ENCODE measurements around the gene PDGFRA.
A peak's percentile ranks its signal among the peaks of the same experiment; 100 is the strongest.
"Not testable (repeated sequence)": the region's sequence is repeated elsewhere in the genome, so short reads cannot be mapped to it uniquely, and the experiment has no call there.

Gene PDGFRA

DNA sequence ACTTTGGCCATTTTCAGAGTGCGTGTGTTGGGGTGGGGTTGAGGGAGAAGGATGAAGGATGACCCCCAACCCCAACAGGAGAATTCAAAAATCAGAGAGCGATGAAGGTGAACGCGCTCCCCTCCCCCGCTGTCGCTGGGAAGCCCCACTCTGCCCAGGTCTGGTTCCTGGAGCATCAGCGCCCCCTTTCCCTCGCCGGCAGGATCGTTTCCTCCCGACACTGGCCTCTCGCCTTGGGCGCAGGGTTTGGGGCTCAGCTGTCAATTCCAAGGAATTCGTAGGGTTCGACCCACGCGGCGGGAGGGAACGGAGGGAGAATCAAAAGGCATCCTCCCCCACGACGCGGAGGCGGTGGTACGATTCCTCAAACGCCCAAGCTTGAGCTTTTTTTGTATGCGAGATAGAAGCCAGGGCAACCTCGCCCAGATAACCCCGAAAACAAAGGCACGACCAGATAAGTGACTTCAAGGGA is 1.0 kb upstream of the PDGFRA start:
- no peak for DNase-seq

DNA sequence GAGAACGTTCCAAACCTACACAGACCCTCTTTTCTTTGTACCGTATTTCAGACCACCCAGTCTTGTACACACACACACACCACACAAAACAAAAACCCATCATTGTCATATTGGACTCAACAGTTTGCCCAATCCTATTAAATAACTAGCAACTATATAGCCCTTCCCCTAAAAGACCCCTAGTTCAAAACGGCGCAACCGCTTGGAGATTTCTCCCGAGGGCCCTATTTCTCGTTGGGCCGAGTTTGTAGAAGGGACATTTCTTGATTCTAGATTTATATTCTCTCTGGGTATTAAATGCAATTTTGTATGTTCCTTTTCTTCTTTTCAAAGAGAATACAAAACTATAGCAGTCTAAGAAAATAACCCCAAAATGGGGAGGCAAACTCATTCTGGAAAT is 547 bp upstream of the PDGFRA start:
- no peak for DNase-seq

DNA sequence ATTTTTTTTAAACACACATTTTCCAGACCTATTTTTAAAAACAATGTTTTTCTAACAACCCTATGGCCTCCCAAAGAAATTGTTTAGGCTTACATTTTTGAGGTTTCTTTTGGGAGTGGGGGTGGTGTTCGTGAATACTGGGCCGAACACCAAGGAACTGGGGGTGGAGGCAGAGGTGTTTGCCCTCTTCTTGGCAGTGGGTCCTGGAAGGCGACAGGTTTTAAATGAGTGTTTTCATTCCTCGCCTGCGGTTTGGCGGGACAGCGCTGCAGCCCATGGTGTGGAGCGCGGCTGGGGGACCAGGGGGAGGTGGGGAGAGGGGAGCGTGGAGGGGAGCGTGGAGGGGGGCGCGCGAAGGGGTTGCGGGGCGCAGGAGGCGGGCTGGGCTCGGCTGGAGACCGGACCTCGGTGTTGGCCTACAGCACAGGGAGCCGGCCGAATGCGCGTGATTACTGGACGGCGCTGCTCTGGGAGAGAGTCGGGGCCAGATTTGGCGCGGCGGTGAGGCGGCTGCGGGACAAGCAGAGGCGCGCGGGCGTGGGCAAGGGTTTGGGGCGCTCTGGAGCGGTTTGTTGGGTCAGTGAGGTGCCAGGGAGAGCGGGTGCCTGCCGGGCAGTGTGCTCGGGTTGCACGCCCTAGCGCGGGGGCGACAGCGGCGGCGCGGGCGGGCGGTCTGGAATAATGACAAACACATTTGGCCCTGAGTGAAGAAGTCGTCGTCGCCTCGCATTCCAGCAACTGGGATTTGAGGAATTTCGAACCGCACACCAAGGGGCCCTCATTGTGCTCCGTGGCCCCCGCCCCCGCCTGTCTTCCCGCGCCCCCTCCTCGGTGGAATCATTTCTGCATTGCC is 764 bp downstream of the PDGFRA start:
- no peak for DNase-seq

DNA sequence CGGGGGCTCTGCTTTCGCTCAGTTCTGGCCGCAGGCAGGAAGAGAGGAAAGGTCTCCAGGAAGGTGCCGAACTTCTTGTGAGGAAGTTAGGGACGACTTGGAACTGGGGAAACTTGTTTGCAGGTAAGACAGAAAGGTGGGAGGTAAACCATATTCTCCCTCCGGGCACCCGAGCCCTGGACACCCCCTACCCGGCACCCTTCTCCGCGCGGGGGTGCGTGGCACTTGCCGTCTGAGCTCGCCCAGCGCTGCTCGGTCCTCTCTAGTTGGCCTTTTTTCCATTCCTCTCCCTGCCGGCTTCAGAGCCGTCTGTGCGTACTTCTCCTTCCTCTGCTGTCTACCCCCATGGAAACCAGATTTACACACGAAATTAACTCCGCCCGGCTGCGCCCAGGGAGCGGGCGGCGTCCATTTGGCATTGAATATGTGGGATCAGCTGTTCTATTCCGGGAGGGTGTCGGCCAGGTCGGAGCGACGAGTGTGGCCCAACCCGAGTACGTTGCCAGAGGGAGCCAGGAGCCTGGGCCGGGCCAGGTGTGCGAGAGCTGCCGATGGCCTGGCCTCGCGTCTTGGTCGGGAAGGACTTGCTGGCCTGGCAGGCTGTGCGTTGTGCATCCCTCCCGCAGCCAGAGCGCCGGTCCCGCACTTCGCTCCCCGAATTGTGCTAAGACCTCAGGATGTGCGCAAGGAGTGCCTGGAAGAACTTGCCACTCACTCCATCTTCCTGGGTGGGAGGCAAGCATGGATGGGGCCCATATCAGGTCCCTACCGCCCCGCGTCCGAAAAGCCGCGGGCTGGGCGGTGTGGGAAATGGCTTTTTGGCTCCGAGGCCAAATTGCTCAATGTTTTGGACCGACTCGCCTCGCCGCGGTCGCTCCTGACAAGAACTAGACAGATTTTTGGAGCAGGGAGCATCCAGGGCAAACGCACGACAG is 1.7 kb downstream of the PDGFRA start:
- no peak for DNase-seq

DNA sequence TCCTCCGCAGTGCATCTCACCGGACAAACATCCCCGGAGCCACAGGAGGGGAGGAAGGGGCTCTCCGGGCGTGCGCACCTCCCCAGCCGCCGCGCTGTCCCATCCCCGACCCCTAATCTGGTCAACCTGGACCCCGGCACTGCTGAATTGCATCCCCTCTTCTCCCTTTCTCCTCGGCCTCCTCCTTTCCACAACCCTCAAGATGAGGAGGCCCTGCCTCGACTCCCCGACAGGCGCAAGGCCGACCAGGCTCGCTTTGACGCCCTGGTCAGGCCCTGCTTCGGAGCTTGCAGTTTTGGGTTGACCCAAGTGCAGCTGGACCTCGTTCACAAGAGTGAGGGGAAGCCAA is 2.3 kb downstream of the PDGFRA start:
- DNase-seq: no peak

DNA sequence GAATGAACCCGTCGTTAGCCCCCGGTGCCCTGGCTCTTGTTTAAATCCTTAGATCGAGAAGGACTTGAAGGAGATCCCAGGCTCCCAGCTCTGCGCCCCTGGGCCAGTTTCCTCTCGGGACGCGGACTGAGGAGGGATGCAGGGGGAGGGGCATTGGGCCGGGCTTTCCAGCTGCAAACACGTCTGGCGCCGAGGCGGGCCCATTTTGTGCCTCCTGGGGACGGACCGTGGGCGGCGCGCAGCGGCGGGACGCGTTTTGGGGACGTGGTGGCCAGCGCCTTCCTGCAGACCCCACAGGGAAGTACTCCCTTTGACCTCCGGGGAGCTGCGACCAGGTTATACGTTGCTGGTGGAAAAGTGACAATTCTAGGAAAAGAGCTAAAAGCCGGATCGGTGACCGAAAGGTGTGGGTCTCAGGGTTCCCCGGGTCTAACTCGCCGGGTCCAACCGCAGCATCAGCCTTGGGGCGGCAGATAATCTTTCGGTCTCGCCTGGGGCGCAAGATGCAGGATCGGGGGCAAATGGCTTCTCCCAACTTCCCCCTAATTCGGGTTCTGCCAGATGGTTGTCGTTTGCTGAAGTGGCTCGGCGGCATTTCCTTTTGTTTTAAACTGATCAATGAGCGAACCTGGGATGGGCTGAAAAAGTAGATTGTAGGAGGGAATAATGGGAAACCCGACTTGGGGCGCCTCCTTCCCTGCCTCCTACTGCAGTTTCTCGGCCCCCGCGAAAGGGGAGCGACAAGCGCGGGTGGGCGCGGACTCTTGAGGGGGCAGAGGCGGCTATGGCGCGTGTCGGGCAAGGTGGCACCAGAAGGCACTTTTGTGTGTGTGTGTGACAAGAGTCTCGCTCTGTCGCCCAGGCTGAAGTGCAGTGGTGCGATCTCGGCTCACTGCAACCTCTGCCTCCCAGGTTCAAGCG is 2.9 kb downstream of the PDGFRA start:
- no peak for DNase-seq

DNA sequence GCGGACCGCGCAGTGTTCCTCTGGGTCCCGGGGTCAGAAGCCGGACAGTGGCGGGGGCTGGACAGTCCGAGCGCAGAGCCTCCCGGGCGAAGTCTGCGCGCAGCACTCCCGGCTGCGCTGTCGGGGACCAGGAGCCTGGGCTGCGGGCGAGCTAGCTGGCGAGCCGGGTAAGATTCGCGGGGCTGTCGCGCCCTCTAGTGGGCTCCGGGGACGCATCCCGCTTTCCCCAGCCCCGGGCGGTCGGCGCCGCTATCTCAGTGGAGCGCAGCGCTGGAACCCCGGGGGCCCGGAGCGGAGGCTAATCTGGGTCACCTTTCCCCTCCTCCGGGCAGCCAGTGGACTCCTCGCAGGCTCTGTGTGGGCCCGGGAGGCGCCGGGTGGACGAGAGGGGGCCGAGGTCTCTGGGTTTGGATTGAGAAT is 4.2 kb downstream of the PDGFRA start:
- peak; percentile 56 for DNase-seq

DNA sequence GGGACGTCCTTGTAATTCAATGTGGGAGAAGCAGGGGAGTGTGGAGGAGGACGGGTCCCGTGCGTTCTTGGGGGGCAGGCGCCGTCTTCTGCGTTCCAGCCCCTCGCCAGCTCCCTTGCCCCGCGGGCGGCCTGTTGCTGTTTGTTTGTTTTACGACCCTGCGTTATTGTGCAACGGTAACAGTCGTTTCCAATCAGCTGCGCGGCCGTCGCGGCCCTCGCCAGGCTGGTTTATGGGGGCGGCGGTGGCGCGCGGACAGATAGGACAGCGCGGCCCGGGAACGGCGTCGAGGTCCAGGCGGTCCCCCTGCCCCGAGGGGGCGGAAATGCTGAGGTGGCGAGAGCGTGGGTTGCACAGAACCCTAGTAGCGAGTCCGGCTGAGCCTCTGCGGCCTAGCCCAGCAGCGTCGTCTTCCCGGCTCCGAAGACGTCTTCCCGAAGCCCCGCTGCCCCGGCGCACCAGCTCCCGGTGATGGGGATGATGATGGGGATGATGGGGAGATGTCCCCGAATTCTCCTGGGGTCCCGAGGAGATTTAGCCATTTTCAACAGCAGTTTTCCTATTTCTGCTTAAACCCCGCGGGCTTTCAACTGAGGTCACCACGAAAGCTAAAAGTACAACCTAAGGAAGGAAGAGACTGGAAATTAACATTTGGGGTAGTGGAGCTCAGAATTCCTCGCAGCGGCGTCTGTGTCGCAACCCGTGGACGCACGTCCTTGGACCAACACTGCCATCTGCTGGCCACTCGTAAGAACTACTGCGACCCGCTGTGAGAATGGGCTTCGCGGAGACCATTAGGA is 4.8 kb downstream of the PDGFRA start:
- peak; percentile 69 for DNase-seq

DNA sequence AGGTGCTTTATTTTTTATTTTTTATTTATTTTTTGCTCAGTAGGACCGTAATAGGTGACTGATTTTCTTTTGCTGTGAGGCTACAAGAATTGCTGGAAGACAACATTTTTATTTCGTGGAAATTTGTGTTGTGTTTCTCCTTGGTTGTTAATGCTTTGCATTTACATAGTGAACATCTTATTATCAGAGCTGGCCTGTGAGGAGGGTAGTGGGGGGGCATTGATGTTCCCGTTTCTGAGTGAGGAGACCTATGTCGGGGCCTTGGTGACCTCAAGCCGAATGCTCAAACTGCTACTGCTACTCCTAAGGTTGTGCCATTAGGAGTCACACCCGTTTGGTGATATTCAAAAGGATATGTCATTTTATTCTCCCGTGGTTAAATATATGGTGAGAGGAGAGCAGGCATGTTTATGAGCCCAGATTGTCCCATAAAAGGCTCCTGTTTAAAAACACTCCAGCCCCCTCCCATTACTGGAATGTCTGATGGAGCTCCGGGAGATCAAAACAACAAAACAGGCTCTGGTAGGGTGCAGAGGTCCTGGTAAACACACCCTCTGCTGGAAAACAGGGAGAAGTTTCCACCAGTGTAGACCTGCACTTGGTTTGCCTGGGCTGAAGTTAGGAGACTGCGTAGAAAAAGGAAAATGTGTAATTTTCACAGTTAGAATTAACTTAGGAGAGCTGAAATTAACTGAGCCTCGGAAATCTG is 5.6 kb downstream of the PDGFRA start:
- no peak for DNase-seq

DNA sequence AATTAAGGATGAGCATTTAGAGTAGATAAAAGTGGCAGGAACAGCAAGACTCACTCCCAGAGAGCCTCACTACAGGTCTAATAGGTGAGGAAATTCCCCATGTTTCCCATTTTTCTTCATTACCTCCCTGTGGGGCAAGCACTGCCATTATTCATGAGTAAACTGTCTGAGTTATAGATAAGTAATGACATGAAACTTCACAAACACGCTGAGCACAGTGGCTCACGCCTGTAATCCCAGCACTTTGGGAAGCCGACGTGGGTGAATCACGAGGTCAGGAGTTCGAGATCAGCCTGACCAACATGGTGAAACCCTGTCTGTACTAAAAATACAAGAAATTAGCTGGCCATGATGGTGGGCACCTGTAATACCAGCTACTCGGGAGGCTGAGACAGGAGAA is 7.2 kb downstream of the PDGFRA start:
- DNase-seq: not testable (repeated sequence)

DNA sequence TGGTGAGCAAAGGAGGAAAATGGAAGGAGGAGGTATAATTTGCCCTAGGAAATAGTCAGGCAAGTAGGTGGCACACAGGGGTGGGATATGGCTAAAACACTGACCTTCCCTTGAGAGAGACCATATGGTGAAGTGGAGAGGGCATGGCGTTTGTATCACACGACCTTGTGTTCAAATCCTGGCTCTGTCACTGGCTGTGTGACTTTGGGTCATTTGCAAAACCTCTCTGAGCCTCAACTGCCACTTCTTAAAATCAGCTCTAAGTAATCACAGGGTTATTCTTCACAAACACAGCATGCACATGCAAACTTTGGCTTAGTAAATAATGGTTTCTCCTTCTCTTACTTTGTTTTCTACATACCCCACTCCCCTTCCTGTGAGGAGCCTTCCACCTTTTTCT is 8.7 kb downstream of the PDGFRA start:
- DNase-seq: no peak

DNA sequence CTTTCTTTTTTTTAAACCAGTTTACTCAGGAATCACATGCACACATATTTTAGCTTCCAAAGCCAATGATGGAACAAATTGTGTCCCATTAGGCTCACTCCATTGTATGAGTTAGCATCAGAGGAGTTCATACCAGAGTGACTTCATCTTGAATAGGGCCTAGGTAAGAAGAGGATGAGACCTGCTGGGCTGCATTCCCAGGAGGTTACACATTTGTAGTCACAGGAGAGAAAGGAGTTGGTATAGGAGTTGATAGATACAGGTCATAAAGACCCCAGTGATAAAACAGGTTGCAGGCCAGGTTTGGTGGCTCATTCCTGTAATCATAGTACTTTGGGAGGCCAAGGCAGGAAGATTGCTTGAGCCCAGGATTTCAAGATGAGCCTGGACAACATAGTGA is 9.3 kb downstream of the PDGFRA start:
- DNase-seq: no peak

DNA sequence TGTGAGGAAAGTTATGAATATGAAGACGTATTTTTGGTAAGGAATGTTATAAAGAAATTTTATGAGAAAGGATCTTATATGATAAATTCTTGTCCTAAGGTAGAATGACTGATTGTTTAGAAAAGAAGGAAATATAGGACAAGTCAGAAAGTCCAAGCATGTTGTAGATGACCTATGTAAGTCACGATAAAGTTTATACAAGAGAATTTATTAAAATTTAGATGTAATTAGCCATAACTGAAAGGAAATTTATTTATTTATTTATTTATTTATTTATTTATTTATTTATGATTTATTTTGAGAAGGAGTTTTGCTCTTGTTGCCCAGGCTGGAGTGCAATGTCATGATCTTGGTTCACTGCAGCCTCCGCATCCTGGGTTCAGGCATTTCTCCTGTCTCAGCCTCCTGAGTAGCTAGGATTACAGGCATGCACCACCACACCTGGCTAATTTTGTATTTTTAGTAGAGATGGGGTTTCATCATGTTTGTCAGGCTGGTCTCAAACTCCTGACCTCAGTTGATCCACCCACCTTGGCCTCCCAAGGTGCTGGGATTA is 12.3 kb downstream of the PDGFRA start:
- DNase-seq: not testable (repeated sequence)

DNA sequence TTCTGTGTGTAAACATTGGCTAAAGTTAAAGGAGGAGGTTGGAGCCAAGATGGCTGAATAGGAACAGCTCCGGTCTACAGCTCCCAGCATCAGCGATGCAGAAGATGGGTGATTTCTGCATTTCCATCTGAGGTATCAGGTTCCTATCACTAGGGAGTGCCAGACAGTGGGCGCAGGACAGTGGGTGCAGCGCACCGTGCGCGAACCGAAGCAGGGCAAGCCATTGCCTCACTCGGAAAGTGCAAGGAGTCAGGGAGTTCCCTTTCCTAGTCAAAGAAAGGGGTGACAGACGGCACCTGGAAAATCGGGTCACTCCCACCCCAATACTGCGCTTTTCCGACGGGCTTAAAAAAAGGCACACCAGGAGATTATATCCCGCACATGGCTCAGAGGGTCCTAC is 14.4 kb downstream of the PDGFRA start:
- DNase-seq: not testable (repeated sequence)

DNA sequence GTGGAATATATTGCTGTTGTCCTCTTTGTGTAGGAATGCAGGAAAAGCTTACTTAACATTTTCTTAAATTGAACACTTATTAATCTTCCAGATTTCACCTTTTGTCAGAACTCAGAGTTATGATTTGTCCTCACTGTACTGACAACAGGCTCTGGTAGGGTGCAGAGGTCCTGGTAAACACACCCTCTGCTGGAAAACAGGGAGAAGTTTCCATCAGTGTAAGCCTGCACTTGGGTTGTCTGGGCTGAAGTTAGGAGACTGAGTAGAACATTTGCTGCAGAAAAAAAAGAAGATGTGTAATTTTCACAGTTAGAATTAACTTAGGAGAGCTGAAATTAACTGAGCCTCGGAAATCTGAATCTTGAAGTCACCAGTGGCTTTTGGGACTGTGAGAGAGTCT is 23.2 kb downstream of the PDGFRA start:
- DNase-seq: not testable (repeated sequence)

DNA sequence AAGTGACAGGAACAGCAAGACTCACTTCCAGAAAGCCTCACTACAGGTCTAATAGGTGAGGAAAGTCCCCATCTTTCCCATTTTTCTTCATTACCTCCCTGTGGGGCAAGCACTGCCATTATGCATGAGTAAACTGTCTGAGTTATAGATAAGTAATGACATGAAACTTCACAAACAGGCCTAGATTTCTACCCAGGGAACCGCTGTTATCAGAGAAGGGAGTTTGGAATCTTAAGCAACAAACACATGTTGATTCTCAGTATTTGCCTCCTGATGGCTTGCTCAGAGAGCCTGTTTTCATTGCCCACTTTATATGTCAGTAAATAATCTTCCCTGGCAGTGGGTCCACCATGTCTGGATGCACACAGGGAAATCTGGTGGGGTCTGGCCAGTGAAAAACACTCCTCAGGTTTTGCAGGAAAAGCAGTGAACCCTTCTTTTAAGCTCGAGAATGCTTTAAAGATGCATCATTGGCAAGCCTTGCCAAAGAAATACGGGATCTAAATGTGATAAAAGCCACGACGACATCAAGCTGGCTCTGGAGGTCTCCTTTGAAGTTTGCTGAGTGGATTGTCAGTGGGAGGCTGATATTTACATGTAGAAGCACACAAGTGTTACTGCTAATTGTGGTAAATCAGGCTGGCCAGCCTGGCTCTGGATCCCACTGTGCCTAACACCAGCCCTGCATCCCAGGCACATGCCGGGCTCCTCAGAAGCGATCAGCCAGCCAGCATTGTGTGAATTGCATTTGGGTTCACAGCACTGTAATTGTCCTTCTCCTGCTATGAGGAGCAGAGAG is 25.2 kb downstream of the PDGFRA start:
- DNase-seq: no peak

DNA sequence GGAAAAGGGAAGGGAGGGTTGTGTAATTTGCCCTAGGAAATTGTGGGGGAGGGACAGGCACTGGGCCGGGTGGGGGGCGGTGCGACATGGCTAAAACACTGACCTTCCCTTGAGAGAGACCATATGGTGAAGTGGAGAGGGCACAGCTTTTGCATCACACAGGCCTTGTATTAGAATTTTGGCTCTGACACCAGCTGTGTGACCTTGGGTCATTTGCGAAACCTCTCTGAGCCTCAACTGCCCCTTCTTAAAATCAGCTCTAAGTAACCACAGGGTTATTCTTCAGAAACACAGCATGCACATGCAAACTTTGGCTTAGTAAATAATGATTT is 25.8 kb downstream of the PDGFRA start:
- no peak for DNase-seq

DNA sequence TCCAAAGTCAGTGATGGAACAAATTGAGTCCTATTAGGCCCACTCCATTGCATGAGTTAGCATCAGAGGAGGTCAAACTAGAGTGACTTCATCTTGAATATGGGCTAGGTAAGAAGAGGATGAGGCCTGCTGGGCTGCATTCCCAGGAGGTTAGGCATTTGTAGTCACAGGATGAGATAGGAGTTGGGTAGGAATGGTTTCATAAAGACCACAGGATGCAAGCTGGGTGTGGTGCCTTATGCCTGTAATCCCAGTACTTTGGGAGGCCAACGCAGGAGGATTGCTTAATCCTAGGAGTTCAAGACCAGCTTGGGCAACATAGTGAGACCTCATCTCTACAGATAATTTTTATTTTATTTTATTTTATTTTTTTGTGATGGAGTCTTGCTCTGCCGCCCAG is 26.8 kb downstream of the PDGFRA start:
- DNase-seq: no peak

DNA sequence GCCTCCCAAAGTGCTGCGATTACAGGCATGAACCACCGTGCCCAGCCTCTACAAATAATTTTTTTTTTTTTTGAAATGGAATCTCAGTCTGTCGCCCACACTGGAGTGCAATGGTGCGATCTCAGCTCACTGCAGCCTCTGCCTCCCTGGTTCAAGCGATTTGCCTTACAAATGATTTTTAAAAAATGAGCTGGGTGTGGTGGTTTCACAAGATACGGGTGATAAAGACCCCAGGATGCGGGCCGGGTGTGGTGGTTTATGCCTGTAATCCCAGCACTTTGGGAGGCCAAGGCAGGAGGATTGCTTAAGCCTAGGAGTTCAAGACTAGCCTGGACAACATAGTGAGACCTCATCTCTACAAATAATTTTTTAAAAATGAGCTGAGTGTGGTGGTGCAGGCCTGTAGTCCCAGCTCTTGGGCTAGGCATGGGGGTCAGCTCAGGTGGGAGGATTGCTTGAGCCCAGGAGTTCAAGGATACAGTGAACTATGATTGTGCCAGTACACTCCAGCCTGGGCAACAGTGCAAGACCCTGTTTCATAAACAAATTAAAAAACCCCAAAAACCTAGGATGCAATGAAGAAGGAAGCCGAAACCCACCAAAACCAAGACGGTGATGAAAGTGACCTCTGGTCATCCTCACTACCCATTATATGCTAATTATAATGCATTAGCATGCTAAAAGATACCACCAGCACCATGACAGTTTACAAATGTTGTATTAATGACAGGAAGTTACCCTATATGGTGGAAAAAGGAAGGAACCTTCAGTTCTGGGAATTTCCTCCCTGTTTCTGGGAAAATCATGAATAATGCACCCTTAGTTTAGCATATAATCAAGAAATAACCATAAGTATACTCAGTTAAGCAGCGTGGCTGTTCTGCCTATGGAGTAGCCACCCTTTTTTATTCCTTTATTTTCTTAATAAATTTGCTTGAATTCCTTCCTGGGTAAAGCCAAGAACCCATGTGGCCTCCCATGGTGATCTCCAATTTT is 27.7 kb downstream of the PDGFRA start:
- no peak for DNase-seq
